ENCODE data around the gene SPTBN1.

The SPTBN1 gene

DNA sequence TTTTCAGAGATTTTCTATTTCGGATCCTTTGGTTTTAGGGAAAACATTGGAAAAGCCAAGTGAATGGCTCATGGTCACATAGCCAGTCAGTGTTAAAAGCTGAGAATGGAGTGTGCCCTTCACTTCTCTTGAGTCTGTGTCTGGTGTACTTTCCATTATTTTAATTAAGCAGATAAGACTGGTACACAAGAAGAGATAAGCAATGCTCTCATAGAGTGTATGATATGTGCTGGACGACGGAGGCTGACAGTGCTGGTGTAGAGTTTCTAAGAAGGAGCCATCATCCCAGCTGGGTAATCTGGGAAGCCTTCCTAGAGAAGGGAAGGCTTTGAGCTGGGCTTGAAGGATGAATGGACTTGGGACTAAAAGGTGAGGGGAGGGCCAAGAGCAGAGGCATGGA, 93.3 kb downstream of the SPTBN1 start:
- H3K9me3 ChIP-seq (ENCODE audit: control insufficient read depth, low read depth, low read length): no peaks in the 10 kb centered on the region

DNA sequence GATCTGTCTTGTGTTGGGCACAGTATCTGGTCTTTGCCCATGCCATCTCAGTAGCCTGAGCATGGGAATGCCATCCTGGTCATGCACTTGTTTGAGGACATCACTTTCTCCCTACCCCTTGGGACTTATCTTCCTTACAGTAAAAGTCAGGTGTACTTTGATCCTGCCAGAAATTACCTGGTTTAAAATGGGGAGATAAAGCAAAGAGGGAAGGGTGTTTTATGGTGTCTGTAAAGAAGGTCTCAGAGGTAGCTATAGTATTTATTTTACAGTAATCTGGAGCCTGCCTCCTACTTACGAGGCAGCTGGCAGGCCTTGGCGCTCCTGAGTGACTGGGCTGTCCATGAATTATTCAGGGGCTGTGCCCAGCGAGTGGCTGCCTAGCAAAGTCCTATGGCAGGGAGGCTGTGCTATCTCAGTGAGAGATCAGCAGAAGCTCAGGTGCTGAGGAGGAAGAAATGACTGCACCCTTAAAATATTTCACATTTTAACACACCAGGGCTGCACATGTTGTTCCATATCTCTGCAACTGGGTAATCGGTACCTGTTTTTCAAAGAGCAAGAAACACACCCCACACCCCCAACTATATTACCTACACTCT, 93.9 kb downstream of the SPTBN1 start:
- Histone ChIP-seq H3K27ac (ENCODE audit: low read length) (no peak overlapping the region), H3K9ac (ENCODE audit: low read length) (no peak overlapping the region), H3K4me3 (ENCODE audit: low read length) (no peak overlapping the region), H3K27me3 (ENCODE audit: control insufficient read depth, insufficient read depth, low read length) (no peaks in the 10 kb centered on the region), H3K9me3 (ENCODE audit: control insufficient read depth, low read depth, low read length) (no peaks in the 10 kb centered on the region), H3K4me1 (ENCODE audit: control insufficient read depth, low read depth, low read length) (peaks cover 16% of the 10 kb centered on the region), H3K36me3 (ENCODE audit: control insufficient read depth, low read depth, low read length) (no peaks in the 10 kb centered on the region)

More for the DNA sequence above, 93.3 kb downstream of the SPTBN1 start:
- H3K4me3 ChIP-seq (ENCODE audit: low read length): no peak overlapping the region
- peaks cover 16% of the 10 kb centered on the region for H3K4me1 ChIP-seq (ENCODE audit: control insufficient read depth, low read depth, low read length)
- no peaks in the 10 kb centered on the region for H3K36me3 ChIP-seq (ENCODE audit: control insufficient read depth, low read depth, low read length)
- H3K9ac ChIP-seq (ENCODE audit: low read length): no peak overlapping the region
- no peak overlapping the region for H3K27ac ChIP-seq (ENCODE audit: low read length)
- no peaks in the 10 kb centered on the region for H3K27me3 ChIP-seq (ENCODE audit: control insufficient read depth, insufficient read depth, low read length)

DNA sequence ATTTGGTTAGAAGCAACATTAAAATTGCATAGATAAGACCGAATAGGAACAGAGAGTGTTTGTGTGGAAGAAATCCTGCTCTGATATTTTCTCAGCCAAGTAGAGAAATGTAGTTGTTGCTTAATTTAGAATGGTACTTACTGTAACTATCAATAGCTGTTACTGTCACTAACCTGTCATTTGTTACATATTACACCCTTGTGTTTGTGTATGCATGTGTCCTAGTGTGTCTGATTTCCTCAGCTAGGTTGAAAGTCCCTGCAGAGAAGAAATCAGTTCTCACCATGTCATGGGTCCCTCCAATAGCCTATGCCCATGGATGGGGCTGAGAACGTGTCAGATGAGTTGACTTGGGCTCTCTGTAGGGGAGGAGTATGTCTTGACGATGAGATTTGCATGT, 94.4 kb downstream of the SPTBN1 start:
- Histone ChIP-seq H3K4me1 (ENCODE audit: control insufficient read depth, low read depth, low read length) (peaks cover 16% of the 10 kb centered on the region), H3K36me3 (ENCODE audit: control insufficient read depth, low read depth, low read length) (no peaks in the 10 kb centered on the region), H3K4me3 (ENCODE audit: low read length) (no peak overlapping the region), H3K27me3 (ENCODE audit: control insufficient read depth, insufficient read depth, low read length) (no peaks in the 10 kb centered on the region), H3K9ac (ENCODE audit: low read length) (no peak overlapping the region), H3K9me3 (ENCODE audit: control insufficient read depth, low read depth, low read length) (no peaks in the 10 kb centered on the region), H3K27ac (ENCODE audit: low read length) (no peak overlapping the region)

DNA sequence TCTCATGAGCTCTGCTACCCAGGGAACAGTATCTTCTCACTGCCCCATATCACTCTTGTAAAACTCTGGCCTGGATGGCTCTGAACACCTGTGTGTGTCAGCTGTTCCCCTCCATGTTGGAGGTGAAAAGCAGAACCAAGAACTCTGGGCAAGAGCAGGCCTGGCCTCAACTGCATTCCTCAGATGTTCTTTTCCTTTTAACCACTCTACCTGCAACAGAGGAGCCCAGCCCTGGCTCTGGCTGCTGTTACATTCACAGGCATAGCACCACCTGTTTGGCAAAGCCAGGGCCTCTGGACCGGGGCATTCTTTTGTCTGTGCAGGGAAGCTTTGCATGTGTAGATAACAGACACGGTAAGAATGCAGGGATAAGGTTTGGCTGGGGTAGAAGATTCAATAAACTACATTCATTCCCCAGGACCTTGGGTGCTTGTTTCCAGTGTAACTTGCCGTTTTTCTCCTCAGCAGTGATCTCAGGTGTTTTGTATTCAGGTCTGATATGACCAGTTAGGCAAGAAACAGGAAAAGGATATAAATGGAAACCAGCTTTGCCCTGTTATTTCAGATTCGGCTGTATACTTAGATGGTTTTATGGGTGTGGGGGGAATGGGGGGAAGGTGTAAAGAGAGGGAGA, 95.1 kb downstream of the SPTBN1 start:
- no peak overlapping the region for H3K4me3 ChIP-seq (ENCODE audit: low read length)
- H3K36me3 ChIP-seq (ENCODE audit: control insufficient read depth, low read depth, low read length): no peaks in the 10 kb centered on the region
- peaks cover 16% of the 10 kb centered on the region for H3K4me1 ChIP-seq (ENCODE audit: control insufficient read depth, low read depth, low read length)
- H3K27me3 ChIP-seq (ENCODE audit: control insufficient read depth, insufficient read depth, low read length): no peaks in the 10 kb centered on the region
- no peak overlapping the region for H3K27ac ChIP-seq (ENCODE audit: low read length)
- no peaks in the 10 kb centered on the region for H3K9me3 ChIP-seq (ENCODE audit: control insufficient read depth, low read depth, low read length)
- H3K9ac ChIP-seq (ENCODE audit: low read length): no peak overlapping the region

DNA sequence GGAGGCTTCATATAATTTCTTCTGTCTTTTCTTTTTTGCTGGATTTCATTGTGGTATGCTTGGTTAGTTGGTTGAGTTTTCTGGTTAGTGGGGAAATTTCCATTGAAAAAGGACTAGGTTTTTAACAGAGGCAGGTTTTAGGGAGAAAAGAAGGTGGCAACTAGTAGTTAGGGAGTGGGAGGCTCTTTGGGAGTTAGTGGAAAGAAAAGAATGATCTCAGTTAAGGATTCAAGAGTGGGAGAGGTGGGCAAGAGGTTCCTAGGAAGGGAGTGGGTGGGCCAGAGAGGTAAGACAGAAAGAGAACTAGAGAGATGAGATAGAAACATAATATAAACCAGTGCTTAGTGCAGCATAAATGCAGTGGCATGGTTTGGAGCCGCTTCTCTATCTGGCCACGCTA, 96.9 kb downstream of the SPTBN1 start:
- H3K27ac ChIP-seq (ENCODE audit: low read length): no peak overlapping the region
- H3K4me1 ChIP-seq (ENCODE audit: control insufficient read depth, low read depth, low read length): peaks cover 26% of the 10 kb centered on the region
- no peak overlapping the region for H3K4me3 ChIP-seq (ENCODE audit: low read length)
- H3K36me3 ChIP-seq (ENCODE audit: control insufficient read depth, low read depth, low read length): no peaks in the 10 kb centered on the region
- H3K9ac ChIP-seq (ENCODE audit: low read length): no peak overlapping the region
- no peaks in the 10 kb centered on the region for H3K9me3 ChIP-seq (ENCODE audit: control insufficient read depth, low read depth, low read length)
- no peaks in the 10 kb centered on the region for H3K27me3 ChIP-seq (ENCODE audit: control insufficient read depth, insufficient read depth, low read length)

DNA sequence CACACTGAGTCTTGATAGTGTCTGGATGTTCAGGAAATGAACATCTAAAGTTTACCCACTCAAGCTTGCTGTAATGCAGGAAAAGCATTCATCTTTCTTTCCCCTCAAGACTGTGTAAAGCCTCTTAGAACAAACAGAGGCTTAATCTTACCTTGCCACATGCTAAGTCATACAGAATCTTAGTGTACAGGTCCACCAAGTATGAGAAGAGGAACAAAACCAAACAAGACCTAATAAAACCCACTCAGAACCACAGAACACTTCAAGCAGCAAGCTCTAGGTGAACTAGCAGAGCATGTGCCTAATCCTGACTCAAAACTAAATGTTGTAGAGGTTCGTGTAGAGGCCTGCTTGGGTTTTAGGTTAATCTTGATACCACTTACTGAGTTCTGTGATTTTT, 97.6 kb downstream of the SPTBN1 start:
- peaks cover 26% of the 10 kb centered on the region for H3K4me1 ChIP-seq (ENCODE audit: control insufficient read depth, low read depth, low read length)

DNA sequence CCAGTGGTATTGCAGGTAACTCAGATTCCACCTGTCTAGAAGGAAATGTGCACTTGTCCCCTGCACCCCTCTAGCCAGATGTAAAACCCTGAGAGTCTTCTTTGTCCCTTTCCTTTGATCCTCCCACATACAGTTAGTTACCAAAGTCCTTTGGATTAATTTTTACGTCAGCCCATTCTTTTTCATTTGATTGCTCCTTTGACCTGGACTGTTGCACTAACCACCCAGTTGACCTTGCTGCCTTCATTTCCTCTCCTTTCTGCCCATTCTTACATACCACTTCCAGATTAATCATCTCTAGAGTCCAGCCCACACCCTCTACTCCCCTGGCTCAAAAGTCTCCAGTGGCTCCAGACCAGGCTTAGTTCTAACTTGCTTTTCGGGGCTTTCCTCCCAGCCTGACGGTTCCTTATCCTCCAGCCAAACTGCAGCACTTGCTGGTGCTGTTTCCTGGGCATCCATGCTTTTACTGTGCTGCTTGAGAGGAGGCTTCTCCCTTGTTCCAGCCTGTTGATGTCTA, 99.3 kb downstream of the SPTBN1 start:
- no peaks in the 10 kb centered on the region for H3K9me3 ChIP-seq (ENCODE audit: control insufficient read depth, low read depth, low read length)
- no peak overlapping the region for H3K4me3 ChIP-seq (ENCODE audit: low read length)
- H3K27me3 ChIP-seq (ENCODE audit: control insufficient read depth, insufficient read depth, low read length): no peaks in the 10 kb centered on the region
- H3K36me3 ChIP-seq (ENCODE audit: control insufficient read depth, low read depth, low read length): no peaks in the 10 kb centered on the region
- H3K9ac ChIP-seq (ENCODE audit: low read length): no peak overlapping the region
- no peak overlapping the region for H3K27ac ChIP-seq (ENCODE audit: low read length)
- peaks cover 25% of the 10 kb centered on the region for H3K4me1 ChIP-seq (ENCODE audit: control insufficient read depth, low read depth, low read length)

More for the DNA sequence above, 97.6 kb downstream of the SPTBN1 start:
- no peaks in the 10 kb centered on the region for H3K9me3 ChIP-seq (ENCODE audit: control insufficient read depth, low read depth, low read length)
- H3K4me3 ChIP-seq (ENCODE audit: low read length): no peak overlapping the region
- no peaks in the 10 kb centered on the region for H3K36me3 ChIP-seq (ENCODE audit: control insufficient read depth, low read depth, low read length)
- H3K27me3 ChIP-seq (ENCODE audit: control insufficient read depth, insufficient read depth, low read length): no peaks in the 10 kb centered on the region
- H3K27ac ChIP-seq (ENCODE audit: low read length): no peak overlapping the region
- H3K9ac ChIP-seq (ENCODE audit: low read length): no peak overlapping the region

DNA sequence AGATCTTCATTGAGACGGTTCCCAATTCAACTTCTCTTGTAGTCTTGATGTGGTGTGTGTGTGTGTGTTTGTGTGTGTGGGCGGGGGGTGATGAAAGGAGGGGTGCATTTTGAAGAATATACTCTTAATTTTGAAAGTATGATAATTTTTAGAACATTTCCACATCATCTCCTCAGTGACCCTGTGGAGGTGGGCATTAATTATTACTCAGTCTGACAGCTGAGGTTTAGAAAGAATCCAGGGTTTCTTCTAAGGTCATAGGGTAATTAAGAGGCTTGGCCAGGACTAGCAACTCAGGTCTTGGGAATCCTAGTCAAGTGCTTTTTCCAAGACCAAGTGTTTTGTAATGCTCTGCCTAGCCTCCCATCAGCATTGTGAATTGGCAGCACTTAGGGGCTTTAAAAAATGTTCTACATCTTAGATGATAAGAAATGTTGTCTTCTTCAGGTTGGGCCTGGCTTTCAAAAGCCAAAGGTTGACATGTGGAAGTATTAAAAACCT, 100.5 kb downstream of the SPTBN1 start:
- Histone ChIP-seq H3K9me3 (ENCODE audit: control insufficient read depth, low read depth, low read length) (no peaks in the 10 kb centered on the region), H3K36me3 (ENCODE audit: control insufficient read depth, low read depth, low read length) (no peaks in the 10 kb centered on the region), H3K9ac (ENCODE audit: low read length) (peak overlapping the region; percentile 95), H3K27me3 (ENCODE audit: control insufficient read depth, insufficient read depth, low read length) (no peaks in the 10 kb centered on the region), H3K4me1 (ENCODE audit: control insufficient read depth, low read depth, low read length) (peaks cover 13% of the 10 kb centered on the region), H3K27ac (ENCODE audit: low read length) (no peak overlapping the region), H3K4me3 (ENCODE audit: low read length) (peak overlapping the region; percentile 95)

DNA sequence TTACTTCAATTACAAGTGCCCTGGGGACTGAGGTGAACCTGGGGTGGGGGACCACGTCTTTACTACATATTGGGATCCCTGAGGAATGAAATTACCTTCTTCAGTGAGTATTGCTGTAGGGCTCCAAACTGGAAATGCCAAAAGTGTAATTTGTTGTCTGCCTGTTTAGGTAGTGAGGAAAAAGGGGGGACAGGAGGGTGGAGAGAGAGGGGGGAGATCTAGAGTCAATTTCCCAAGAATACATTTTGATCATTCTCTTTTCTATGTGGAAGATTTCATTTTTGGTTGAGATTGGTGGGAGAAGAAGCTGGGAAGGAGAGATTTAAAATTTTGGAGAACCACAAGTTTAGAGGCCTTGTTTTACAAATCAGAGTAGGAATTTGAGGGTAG, 101.1 kb downstream of the SPTBN1 start:
- Histone ChIP-seq H3K27ac (ENCODE audit: low read length) (peak overlapping the region; percentile 94), H3K9me3 (ENCODE audit: control insufficient read depth, low read depth, low read length) (no peaks in the 10 kb centered on the region), H3K9ac (ENCODE audit: low read length) (peak overlapping the region; percentile 95), H3K4me1 (ENCODE audit: control insufficient read depth, low read depth, low read length) (peaks cover 14% of the 10 kb centered on the region), H3K27me3 (ENCODE audit: control insufficient read depth, insufficient read depth, low read length) (no peaks in the 10 kb centered on the region), H3K36me3 (ENCODE audit: control insufficient read depth, low read depth, low read length) (no peaks in the 10 kb centered on the region), H3K4me3 (ENCODE audit: low read length) (peak overlapping the region; percentile 95)

DNA sequence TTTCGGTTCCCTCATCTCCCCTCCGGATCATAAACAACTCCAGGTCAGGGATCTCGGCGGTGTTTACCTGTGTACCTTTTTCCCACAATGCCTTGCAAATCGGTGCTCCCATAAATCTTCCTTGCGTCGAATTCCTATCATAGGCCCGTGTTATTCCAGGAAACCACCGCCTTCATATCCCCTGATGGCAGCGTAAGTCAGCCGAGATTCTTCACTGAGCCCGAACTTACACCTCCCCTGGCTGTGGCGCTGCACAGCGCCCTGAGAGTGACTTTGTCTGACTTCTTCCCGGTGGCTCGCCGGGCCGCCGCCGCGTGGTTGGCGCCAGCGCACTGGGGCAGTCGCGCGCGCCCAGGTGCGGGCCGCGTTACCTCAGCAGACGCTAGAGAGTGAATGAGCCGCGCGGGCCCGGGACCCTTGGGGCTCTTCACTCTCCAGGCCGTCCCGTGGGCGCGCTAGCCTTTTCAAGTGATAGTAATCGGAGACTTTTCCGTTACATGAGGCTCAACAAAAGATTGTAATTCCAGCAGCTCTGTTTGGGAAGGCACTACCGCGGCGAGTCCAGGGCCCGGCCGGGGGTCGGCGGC, 101.6 kb downstream of the SPTBN1 start:
- Histone ChIP-seq H3K36me3 (ENCODE audit: control insufficient read depth, low read depth, low read length) (no peaks in the 10 kb centered on the region), H3K4me1 (ENCODE audit: control insufficient read depth, low read depth, low read length) (peaks cover 14% of the 10 kb centered on the region), H3K9me3 (ENCODE audit: control insufficient read depth, low read depth, low read length) (no peaks in the 10 kb centered on the region), H3K4me3 (ENCODE audit: low read length) (peak overlapping the region; percentile 95), H3K27ac (ENCODE audit: low read length) (peak overlapping the region; percentile 94), H3K27me3 (ENCODE audit: control insufficient read depth, insufficient read depth, low read length) (no peaks in the 10 kb centered on the region), H3K9ac (ENCODE audit: low read length) (peak overlapping the region; percentile 95)

DNA sequence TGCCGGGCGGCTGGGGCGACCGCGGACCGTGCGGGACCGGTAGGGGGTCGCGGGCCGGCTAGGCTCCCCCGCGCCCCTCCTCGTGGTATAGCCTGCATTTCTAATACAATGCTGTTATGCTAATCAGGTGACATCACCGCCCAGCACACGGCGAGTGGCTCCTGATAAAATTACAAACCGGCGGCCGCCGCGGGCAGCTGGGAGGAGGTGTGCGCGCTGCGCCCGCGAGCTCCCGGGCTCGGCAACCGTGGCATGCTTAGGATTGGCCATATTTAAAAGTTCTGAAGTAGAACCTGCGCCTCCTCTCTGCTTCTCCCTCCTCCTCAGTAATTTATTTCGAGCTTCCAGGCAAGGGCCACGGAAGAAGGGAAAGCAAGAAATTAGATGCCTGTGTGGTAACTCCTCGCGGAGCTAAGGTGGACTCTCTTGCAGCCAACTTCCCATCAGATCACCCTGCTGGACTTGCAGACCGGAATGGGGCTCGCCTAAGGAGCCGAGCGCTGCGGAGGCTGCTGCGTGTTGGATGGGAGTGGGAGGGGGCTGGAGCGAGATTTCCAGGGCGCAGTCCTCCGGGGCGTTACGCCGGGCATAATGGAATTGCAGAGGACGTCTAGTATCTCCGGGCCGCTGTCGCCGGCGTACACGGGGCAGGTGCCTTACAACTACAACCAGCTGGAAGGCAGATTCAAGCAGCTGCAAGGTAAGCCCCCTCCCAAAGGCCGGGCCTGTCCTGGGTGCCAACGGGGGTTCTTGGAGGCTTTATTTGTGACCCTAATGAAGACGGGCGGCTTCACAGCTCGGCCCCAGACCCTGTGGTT, 102.3 kb downstream of the SPTBN1 start:
- Histone ChIP-seq H3K36me3 (ENCODE audit: control insufficient read depth, low read depth, low read length) (no peaks in the 10 kb centered on the region), H3K27ac (ENCODE audit: low read length) (peak overlapping the region; percentile 94), H3K9me3 (ENCODE audit: control insufficient read depth, low read depth, low read length) (no peaks in the 10 kb centered on the region), H3K9ac (ENCODE audit: low read length) (peak overlapping the region; percentile 95), H3K27me3 (ENCODE audit: control insufficient read depth, insufficient read depth, low read length) (no peaks in the 10 kb centered on the region), H3K4me1 (ENCODE audit: control insufficient read depth, low read depth, low read length) (peaks cover 14% of the 10 kb centered on the region), H3K4me3 (ENCODE audit: low read length) (peak overlapping the region; percentile 95)
